ENCODE measurements around the gene RGS19. TPM values are rescaled to one million over a fixed set of nuclear protein-coding genes. Genes with fewer than 3 reads are reported as not detected.
A peak's percentile ranks its signal among the peaks of the same experiment; 100 is the strongest.

RGS19 gene
- total RNA-seq, 2 experiments from 2014 or later: 9.7 to 14.8 TPM

DNA sequence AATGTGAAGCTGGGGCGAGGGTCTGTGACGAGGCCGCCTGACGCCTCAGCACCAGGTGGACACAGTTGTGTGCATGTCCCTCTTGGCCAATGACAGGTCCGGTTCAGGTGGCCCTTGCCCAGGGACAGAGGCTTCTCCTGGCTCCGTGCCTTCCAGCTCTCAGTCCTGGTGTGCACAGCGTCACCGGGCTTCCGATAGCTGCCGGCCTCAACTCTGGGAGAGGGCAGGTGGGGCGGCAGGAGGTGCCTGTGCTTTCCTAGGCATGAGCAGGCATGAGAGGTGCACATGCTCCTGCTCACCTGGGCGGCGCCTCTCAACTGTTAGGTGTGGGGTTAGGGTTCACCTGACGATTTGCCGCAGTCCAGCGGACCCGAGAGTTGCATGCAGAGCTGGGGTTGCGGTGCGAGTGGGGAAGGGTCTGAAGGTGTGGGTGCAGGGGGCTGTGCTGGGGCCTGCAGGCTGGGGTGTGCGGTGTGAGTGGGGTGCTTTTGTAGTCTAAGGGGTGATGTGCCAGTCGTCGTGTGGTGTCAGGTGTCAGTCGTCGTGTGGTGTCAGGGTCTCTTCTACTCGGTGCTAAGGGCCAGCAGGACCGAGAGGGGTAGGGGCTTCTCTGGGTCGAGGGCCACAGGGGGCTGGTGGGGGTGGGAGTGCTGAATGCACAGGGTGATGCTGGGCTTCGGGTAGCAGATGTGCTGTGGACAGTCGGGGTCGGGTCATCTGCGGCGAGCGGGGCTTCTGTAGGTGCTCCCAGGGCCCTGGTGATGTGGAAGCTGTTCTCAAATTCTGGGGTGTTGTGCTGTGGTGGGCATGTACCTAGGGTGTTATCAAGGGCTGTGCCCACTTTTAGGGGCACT lies 26.1 kb downstream of the RGS19 start:
- Histone ChIP-seq H3K27ac (ENCODE audit: low read depth in 1 of 2, low read length in 2 of 2) (no peak overlapping the region), H3K9me3 (ENCODE audit: control insufficient read depth in 1 of 2, insufficient read depth in 1 of 2, low read length in 2 of 2) (peaks cover 0 to 30% of the 10 kb centered on the region in 2 experiments), H3K36me3 (ENCODE audit: insufficient read depth, low read length) (no peaks in the 10 kb centered on the region), H3K4me3 (ENCODE audit: low read length) (no peak overlapping the region), H3K4me1 (ENCODE audit: insufficient read depth, low read length) (peaks cover 27% of the 10 kb centered on the region), H3K27me3 (ENCODE audit: control insufficient read depth in 1 of 2, insufficient read depth in 2 of 2, low read length in 2 of 2) (peaks cover 39 to 43% of the 10 kb centered on the region in 2 experiments)
- ATAC-seq (ENCODE audit: poor library complexity): no peak
- no peak overlapping the region for H3K27ac Mint-ChIP-seq
- POLR2A ChIA-PET: interaction anchor here (1.3 kb wide), 1 partner anchor 31 kb away, joined by 3 read pairs; the partner anchor contains the start of gene LKAAEAR1
- no peak for DNase-seq
- CTCF ChIA-PET: interaction anchor here (1.6 kb wide), 1 partner anchor 14 kb away, joined by 8 read pairs; no protein-coding TSS in a partner anchor
- intact Hi-C loops (cut with DNase I, micrococcal nuclease): no loop called here
- TF ChIP-seq, protein P1, sequence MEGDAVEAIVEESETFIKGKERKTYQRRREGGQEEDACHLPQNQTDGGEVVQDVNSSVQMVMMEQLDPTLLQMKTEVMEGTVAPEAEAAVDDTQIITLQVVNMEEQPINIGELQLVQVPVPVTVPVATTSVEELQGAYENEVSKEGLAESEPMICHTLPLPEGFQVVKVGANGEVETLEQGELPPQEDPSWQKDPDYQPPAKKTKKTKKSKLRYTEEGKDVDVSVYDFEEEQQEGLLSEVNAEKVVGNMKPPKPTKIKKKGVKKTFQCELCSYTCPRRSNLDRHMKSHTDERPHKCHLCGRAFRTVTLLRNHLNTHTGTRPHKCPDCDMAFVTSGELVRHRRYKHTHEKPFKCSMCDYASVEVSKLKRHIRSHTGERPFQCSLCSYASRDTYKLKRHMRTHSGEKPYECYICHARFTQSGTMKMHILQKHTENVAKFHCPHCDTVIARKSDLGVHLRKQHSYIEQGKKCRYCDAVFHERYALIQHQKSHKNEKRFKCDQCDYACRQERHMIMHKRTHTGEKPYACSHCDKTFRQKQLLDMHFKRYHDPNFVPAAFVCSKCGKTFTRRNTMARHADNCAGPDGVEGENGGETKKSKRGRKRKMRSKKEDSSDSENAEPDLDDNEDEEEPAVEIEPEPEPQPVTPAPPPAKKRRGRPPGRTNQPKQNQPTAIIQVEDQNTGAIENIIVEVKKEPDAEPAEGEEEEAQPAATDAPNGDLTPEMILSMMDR (IDR thresholded peaks at IDR 0.05): no peak
- peaks cover 36% of the 10 kb centered on the region for H3K27me3 Mint-ChIP-seq
- no peaks in the 10 kb centered on the region for H3K9me3 Mint-ChIP-seq
- no peaks in the 10 kb centered on the region for H3K4me1 Mint-ChIP-seq (ENCODE audit: low read depth)
- H3K36me3 Mint-ChIP-seq (ENCODE audit: low read depth): no peaks in the 10 kb centered on the region
- peak overlapping the region; percentile 38 for H3K4me3 Mint-ChIP-seq

DNA sequence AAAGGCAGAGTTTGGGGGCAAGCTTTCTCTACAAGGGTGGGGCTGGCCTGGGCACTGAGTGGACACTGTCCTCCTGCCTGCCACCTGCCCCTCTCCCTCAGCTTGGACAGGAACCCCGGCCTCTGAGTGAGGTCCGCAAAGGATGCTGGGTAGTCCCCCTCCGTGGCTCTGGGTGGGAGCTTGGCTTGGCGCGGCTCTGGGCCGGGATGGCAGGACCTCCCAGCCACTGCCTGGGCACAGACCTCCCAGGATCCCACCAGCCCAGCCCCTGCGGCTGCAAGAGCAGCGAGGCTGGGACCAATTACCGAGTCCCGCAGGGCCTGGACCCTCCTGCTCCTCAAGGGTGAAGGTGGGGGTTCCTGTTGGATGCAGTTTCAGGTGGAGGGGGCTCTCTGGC lies 27.0 kb downstream of the RGS19 start:
- Mint-ChIP-seq H3K36me3 (ENCODE audit: low read depth) (no peaks in the 10 kb centered on the region), H3K9me3 (no peaks in the 10 kb centered on the region), H3K27ac (no peak overlapping the region), H3K4me1 (ENCODE audit: low read depth) (no peaks in the 10 kb centered on the region), H3K27me3 (peaks cover 38% of the 10 kb centered on the region), H3K4me3 (no peak overlapping the region)
- no peak overlapping the region for H3K27ac ChIP-seq (ENCODE audit: low read depth in 1 of 2, low read length in 2 of 2)
- H3K4me3 ChIP-seq (ENCODE audit: low read length): no peak overlapping the region
- ChIA-PET CTCF (interaction anchor here (1.6 kb wide), 1 partner anchor 13 kb away, joined by 8 read pairs; no protein-coding TSS in a partner anchor), POLR2A (no interaction called here)
- TF ChIP-seq, protein P1 (IDR thresholded peaks at IDR 0.05): no peak
- H3K27me3 ChIP-seq (ENCODE audit: control insufficient read depth in 1 of 2, insufficient read depth in 2 of 2, low read length in 2 of 2): peaks cover 37 to 43% of the 10 kb centered on the region in 2 experiments
- DNase-seq (no peak), ATAC-seq (ENCODE audit: poor library complexity) (no peak)
- no peaks in the 10 kb centered on the region for H3K36me3 ChIP-seq (ENCODE audit: insufficient read depth, low read length)
- peaks cover 23% of the 10 kb centered on the region for H3K4me1 ChIP-seq (ENCODE audit: insufficient read depth, low read length)
- H3K9me3 ChIP-seq (ENCODE audit: control insufficient read depth in 1 of 2, insufficient read depth in 1 of 2, low read length in 2 of 2): peaks cover 0 to 30% of the 10 kb centered on the region in 2 experiments
- intact Hi-C loops (cut with DNase I, micrococcal nuclease): no loop called here

DNA sequence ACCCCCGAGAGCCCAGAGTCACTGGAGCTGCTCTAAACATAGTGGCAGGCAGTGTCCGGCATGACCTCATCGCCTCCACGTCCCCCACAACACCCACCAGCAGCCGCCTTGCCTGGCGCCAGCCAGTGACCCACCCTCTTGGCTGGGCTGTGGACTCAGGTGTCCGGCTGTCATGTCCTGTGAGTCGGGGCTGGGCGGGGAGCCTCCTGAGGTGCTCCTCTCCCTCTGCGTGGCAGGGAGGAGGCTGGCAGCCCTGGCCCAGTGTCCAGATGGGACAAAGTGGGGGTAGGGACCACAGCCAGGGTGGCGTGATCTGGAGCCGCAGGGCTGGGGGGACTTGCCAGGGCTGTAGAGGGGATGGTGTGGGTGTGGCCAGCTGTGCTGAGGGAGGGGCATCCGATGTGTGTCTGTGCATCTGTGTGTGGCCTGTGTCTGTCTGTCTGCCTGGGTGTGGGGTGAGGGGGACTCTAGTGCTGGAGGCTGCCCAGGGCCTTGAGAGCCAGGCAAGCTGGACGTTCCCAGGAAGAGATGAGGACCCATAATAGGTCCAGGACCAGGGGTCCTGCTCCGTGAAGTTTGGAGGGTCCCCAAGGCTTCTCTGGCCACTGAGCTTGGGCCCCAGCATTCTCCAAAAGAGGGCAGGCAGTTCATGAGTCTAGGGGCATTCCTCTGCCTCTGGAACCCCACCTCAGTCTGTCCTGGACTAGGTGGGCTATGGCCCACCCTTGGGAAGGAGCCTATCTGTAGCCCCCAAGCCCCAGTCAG lies 27.6 kb downstream of the RGS19 start:
- H3K4me1 Mint-ChIP-seq (ENCODE audit: low read depth): no peaks in the 10 kb centered on the region
- ChIA-PET CTCF (interaction anchor here (1.6 kb wide), 1 partner anchor 13 kb away, joined by 8 read pairs; no protein-coding TSS in a partner anchor), POLR2A (no interaction called here)
- H3K27ac Mint-ChIP-seq: no peak overlapping the region
- H3K36me3 Mint-ChIP-seq (ENCODE audit: low read depth): no peaks in the 10 kb centered on the region
- intact Hi-C loops (cut with DNase I, micrococcal nuclease): no loop called here
- TF ChIP-seq, protein P1 (IDR thresholded peaks at IDR 0.05): no peak
- H3K4me1 ChIP-seq (ENCODE audit: insufficient read depth, low read length): peaks cover 18% of the 10 kb centered on the region
- DNase-seq (no peak), ATAC-seq (ENCODE audit: poor library complexity) (no peak)
- H3K9me3 ChIP-seq (ENCODE audit: control insufficient read depth in 1 of 2, insufficient read depth in 1 of 2, low read length in 2 of 2): peaks cover 0 to 30% of the 10 kb centered on the region in 2 experiments
- no peaks in the 10 kb centered on the region for H3K9me3 Mint-ChIP-seq
- H3K4me3 Mint-ChIP-seq: peak overlapping the region; percentile 11
- H3K27ac ChIP-seq (ENCODE audit: low read depth in 1 of 2, low read length in 2 of 2): no peak overlapping the region
- H3K36me3 ChIP-seq (ENCODE audit: insufficient read depth, low read length): no peaks in the 10 kb centered on the region
- H3K27me3 Mint-ChIP-seq: peaks cover 44% of the 10 kb centered on the region
- no peak overlapping the region for H3K4me3 ChIP-seq (ENCODE audit: low read length)
- peaks cover 37 to 43% of the 10 kb centered on the region in 2 experiments for H3K27me3 ChIP-seq (ENCODE audit: control insufficient read depth in 1 of 2, insufficient read depth in 2 of 2, low read length in 2 of 2)
